ENCODE results near the gene EPHA6.
"Not testable (repeated sequence)": the region's sequence is repeated elsewhere in the genome, so short reads cannot be mapped to it uniquely, and the experiment has no call there.

The EPHA6 gene

GRCh38 chr3:97297032-97297431, 482.6 kb downstream of the EPHA6 start:
- no peak for DNase-seq

- no peak for DNase-seq
These were observed 486.7 kb downstream of the EPHA6 start for GRCh38 chr3:97301114-97301513.

- DNase-seq, result no peak
These were observed 491.8 kb downstream of the EPHA6 start for GRCh38 chr3:97306226-97306625.

GRCh38 chr3:97338375-97338774, 524.0 kb downstream of the EPHA6 start:
- DNase-seq, result no peak

- no peak for DNase-seq
These were observed 526.5 kb downstream of the EPHA6 start for GRCh38 chr3:97340940-97341339.

GRCh38 chr3:97347780-97348179, 533.4 kb downstream of the EPHA6 start:
- DNase-seq, result no peak

GRCh38 chr3:97350971-97351370, 536.6 kb downstream of the EPHA6 start:
- no peak for DNase-seq

- DNase-seq, result no peak
These were observed 538.8 kb downstream of the EPHA6 start for GRCh38 chr3:97353176-97353575.

- no peak for DNase-seq
These were observed 545.6 kb downstream of the EPHA6 start for GRCh38 chr3:97359977-97360376.

GRCh38 chr3:97360804-97361203, 546.4 kb downstream of the EPHA6 start:
- DNase-seq, result no peak

GRCh38 chr3:97384583-97384982, 570.2 kb downstream of the EPHA6 start:
- no peak for DNase-seq

- no peak for DNase-seq
These were observed 574.4 kb downstream of the EPHA6 start for GRCh38 chr3:97388774-97389173.

GRCh38 chr3:97389936-97390335, 575.5 kb downstream of the EPHA6 start:
- DNase-seq, result no peak

GRCh38 chr3:97391167-97391566, 576.8 kb downstream of the EPHA6 start:
- DNase-seq, result no peak

- no peak for DNase-seq
These were observed 595.2 kb downstream of the EPHA6 start for GRCh38 chr3:97409612-97410011.

- no peak for DNase-seq
These were observed 607.2 kb downstream of the EPHA6 start for GRCh38 chr3:97421565-97421964.

GRCh38 chr3:97425002-97425401, 610.6 kb downstream of the EPHA6 start:
- no peak for DNase-seq

- DNase-seq, result no peak
These were observed 616.2 kb downstream of the EPHA6 start for GRCh38 chr3:97430601-97431000.

- no peak for DNase-seq
These were observed 618.5 kb downstream of the EPHA6 start for GRCh38 chr3:97432914-97433313.

- no peak for DNase-seq
These were observed 623.7 kb downstream of the EPHA6 start for GRCh38 chr3:97438131-97438530.

- DNase-seq, result no peak
These were observed 625.0 kb downstream of the EPHA6 start for GRCh38 chr3:97439373-97439772.

- DNase-seq, result no peak
These were observed 649.6 kb downstream of the EPHA6 start for GRCh38 chr3:97464035-97464434.

- DNase-seq, result no peak
These were observed 656.1 kb downstream of the EPHA6 start for GRCh38 chr3:97470481-97470880.

- DNase-seq, result no peak
These were observed 665.3 kb downstream of the EPHA6 start for GRCh38 chr3:97479740-97480139.

GRCh38 chr3:97480696-97481289, 666.4 kb downstream of the EPHA6 start:
- DNase-seq, result not testable (repeated sequence)

- no peak for DNase-seq
These were observed 667.0 kb downstream of the EPHA6 start for GRCh38 chr3:97481416-97481815.
